Measurements from ENCODE around the gene SLC41A1.
A peak's percentile ranks its signal among the peaks of the same experiment; 100 is the strongest.

Gene SLC41A1

GRCh38 chr1:205851993-205852392 lies 39.0 kb upstream of the SLC41A1 start:
- no peak for TF ChIP-seq CTCF (IDR thresholded peaks at IDR 0.05; ENCODE audit: control extremely low read depth, extremely low read depth, low read depth, missing control alignments)
- DNase-seq (ENCODE audit: extremely low spot score) = no peak
- ChIA-PET CTCF (no interaction called here), POLR2A (no interaction called here)

GRCh38 chr1:205849619-205850355 lies 36.8 kb upstream of the SLC41A1 start, which contains the start of gene PM20D1:
TSS of gene PM20D1 (minus strand) at chr1:205850132. CDS start at chr1:205850072, 60 bp downstream.
- POLR2A ChIA-PET = no interaction called here
- DNase-seq (ENCODE audit: extremely low spot score) = peak; percentile 65
- TF ChIP-seq CTCF (IDR thresholded peaks at IDR 0.05; ENCODE audit: control extremely low read depth, extremely low read depth, low read depth, missing control alignments) = no peak

GRCh38 chr1:205843036-205843859 lies 30.2 kb upstream of the SLC41A1 start:
- CTCF ChIA-PET = interaction anchor here (0.7 to 2.9 kb wide), 4 partner anchors 10 to 134 kb away, joined by 3 to 6 read pairs (median 4); no protein-coding TSS in a partner anchor
- TF ChIP-seq CTCF (IDR thresholded peaks at IDR 0.05; ENCODE audit: control extremely low read depth, extremely low read depth, low read depth, missing control alignments) = no peak
- POLR2A ChIA-PET = no interaction called here
- DNase-seq (ENCODE audit: extremely low spot score) = peak; percentile 0

More at GRCh38 chr1:205849619-205850355, 36.8 kb upstream of the SLC41A1 start, which contains the start of gene PM20D1:
- CTCF ChIA-PET = interaction anchor here (1.0 to 1.9 kb wide), 5 partner anchors 13 to 364 kb away, joined by 3 to 5 read pairs (median 3); no protein-coding TSS in a partner anchor

- CTCF ChIA-PET = interaction anchor here (2.9 kb wide), 1 partner anchor 11 kb away, joined by 6 read pairs; no protein-coding TSS in a partner anchor
- DNase-seq (ENCODE audit: extremely low spot score) = no peak
- TF ChIP-seq CTCF (IDR thresholded peaks at IDR 0.05; ENCODE audit: control extremely low read depth, extremely low read depth, low read depth, missing control alignments) = no peak
- POLR2A ChIA-PET = no interaction called here
These were observed 29.2 kb upstream of the SLC41A1 start for GRCh38 chr1:205842229-205842628.

GRCh38 chr1:205840146-205840923 lies 27.3 kb upstream of the SLC41A1 start:
- CTCF ChIA-PET = no interaction called here
- TF ChIP-seq CTCF (IDR thresholded peaks at IDR 0.05; ENCODE audit: control extremely low read depth, extremely low read depth, low read depth, missing control alignments) = no peak
- POLR2A ChIA-PET = no interaction called here

More at GRCh38 chr1:205840146-205840923, 27.3 kb upstream of the SLC41A1 start:
- DNase-seq (ENCODE audit: extremely low spot score) = no peak

All from GM10248 (cell line).